Testis (tissue), 3 donors: Measurements from ENCODE around the gene RASGRF2. TPM values are rescaled to one million over a fixed set of nuclear protein-coding genes. Genes with fewer than 3 reads are reported as not detected.

Experiments
- DNase-seq: peaks from one replicate; pipeline ENCODE4 v3.0.0-alpha.2; 2019
- H3K27ac ChIP-seq, 2 donors: fragments of 200-600 bp; sonication (generic); one replicate each; pipeline ENCODE4 v1.5.1; 2019
- H3K27me3 ChIP-seq: fragments of 200-600 bp; sonication (generic); one replicate; pipeline ENCODE4 v1.5.1; 2019
- H3K36me3 ChIP-seq: fragments of 200-600 bp; sonication (generic); one replicate; pipeline ENCODE4 v1.5.1; 2017; ENCODE audit warnings: low read depth; ENCODE audit errors: missing control alignments
- H3K4me1 ChIP-seq: fragments of 200-600 bp; sonication (generic); one replicate; pipeline ENCODE4 v1.5.1; 2019
- H3K4me3 ChIP-seq, 2 donors: fragments of 200-600 bp; sonication (generic); one replicate each; pipeline ENCODE4 v1.5.1; 2017 to 2019
- H3K9me3 ChIP-seq: fragments of 200-600 bp; sonication (generic); one replicate; pipeline ENCODE4 v1.5.1; 2017
- CTCF ChIP-seq, 3 experiments: fragments of 450-650 bp in 2 of 3; fragments of 200-600 bp in 1 of 3; sonication (generic) in 1 of 3; IDR thresholded peaks; one replicate each; pipeline ENCODE4 v1.5.1; 2016 to 2019; ENCODE audit warnings: antibody characterized with exemption in 3 of 3, mild to moderate bottlenecking in 2 of 3, moderate library complexity in 1 of 3
- POLR2A ChIP-seq: fragments of 450-650 bp; IDR thresholded peaks from one replicate; pipeline ENCODE4 v1.6.1; 2017; ENCODE audit warnings: antibody characterized with exemption, mild to moderate bottlenecking, moderate library complexity
- WGBS, 2 donors: methylation state at CpG; one replicate each; pipeline ENCODE4 v1.1.5; 2018; 5-methylcytosine and 5-hydroxymethylcytosine counted together
- intact Hi-C: fragments of 100-400 bp; cut with DNase I; formaldehyde crosslinking; loops from one replicate; pipeline ENCODE4 v1.15.1; 2023; ENCODE audit warnings: low total_unique reads
- polyA plus RNA-seq: library from polyadenylated mRNA; stranded (reverse); fragments of 350-450 nt; fragmentation: Illumina TruSeq; extraction: RNeasy Lipid Tissue Mini Kit (QIAGEN cat#74804); gene quantifications from one replicate; pipeline ENCODE4 v1.2.3, GENCODE V29; 2014; ENCODE audit warnings: low read depth, low replicate concordance; ENCODE audit not compliant: insufficient read depth
- total RNA-seq, 2 donors: library from RNA; depleted of rRNA; stranded (reverse); fragments of >200 nt; gene quantifications; one replicate each; pipeline ENCODE4 v1.2.3, GENCODE V29; 2016

Gene RASGRF2
- total and polyA plus RNA-seq, 3 donors from 2014 or later: 6.2 to 11.3 (median 7.8) TPM

GRCh38 chr5:81020478-81021167 is 60.5 kb downstream of the RASGRF2 start:
- 83 to 87% methylated on average over 6 of the region's 6 CpGs for WGBS, 2 donors
- Histone ChIP-seq H3K36me3 (no peaks in the 10 kb centered on the region), H3K4me1 (no peaks in the 10 kb centered on the region), H3K27me3 (no peaks in the 10 kb centered on the region), H3K9me3 (no peaks in the 10 kb centered on the region), H3K27ac (no peak overlapping the region), H3K4me3 (no peak overlapping the region)
- DNase-seq: no peak
- TF ChIP-seq POLR2A: no peak
- TF ChIP-seq CTCF (IDR thresholded peaks at IDR 0.05): no peak
- intact Hi-C loops: no loop called here

GRCh38 chr5:81021486-81021885 is 61.3 kb downstream of the RASGRF2 start:
- intact Hi-C loops: no loop called here
- Histone ChIP-seq H3K27ac (no peak overlapping the region), H3K4me1 (no peaks in the 10 kb centered on the region), H3K9me3 (no peaks in the 10 kb centered on the region), H3K36me3 (no peaks in the 10 kb centered on the region), H3K4me3 (no peak overlapping the region), H3K27me3 (no peaks in the 10 kb centered on the region)
- no peak for TF ChIP-seq CTCF (IDR thresholded peaks at IDR 0.05)
- TF ChIP-seq POLR2A: no peak
- no peak for DNase-seq
- WGBS, 2 donors: 93 to 94% methylated on average over 4 of the region's 4 CpGs

GRCh38 chr5:81021951-81022687 is 62.0 kb downstream of the RASGRF2 start:
- no peaks in the 10 kb centered on the region for H3K36me3 ChIP-seq
- H3K9me3 ChIP-seq: no peaks in the 10 kb centered on the region
- no peak overlapping the region for H3K4me3 ChIP-seq
- intact Hi-C loops: no loop called here
- H3K4me1 ChIP-seq: no peaks in the 10 kb centered on the region
- 83 to 85% methylated on average over 10 of the region's 10 CpGs for WGBS, 2 donors
- H3K27me3 ChIP-seq: no peaks in the 10 kb centered on the region
- no peak overlapping the region for H3K27ac ChIP-seq
- DNase-seq: no peak
- TF ChIP-seq CTCF (IDR thresholded peaks at IDR 0.05): no peak
- TF ChIP-seq POLR2A: no peak

- H3K27me3 ChIP-seq: no peaks in the 10 kb centered on the region
- TF ChIP-seq CTCF (IDR thresholded peaks at IDR 0.05): no peak
- H3K4me3 ChIP-seq: no peak overlapping the region
- H3K27ac ChIP-seq: no peak overlapping the region
- no peak for DNase-seq
- no peaks in the 10 kb centered on the region for H3K36me3 ChIP-seq
- no peaks in the 10 kb centered on the region for H3K9me3 ChIP-seq
- H3K4me1 ChIP-seq: no peaks in the 10 kb centered on the region
- intact Hi-C loops: no loop called here
- whole genome bisulfite sequencing, 2 donors: 80 to 88% methylated on average over 3 to 5 of the region's 5 CpGs
These were observed 62.5 kb downstream of the RASGRF2 start for GRCh38 chr5:81022688-81023084.
